Posterior vena cava (tissue), 2 donors: ENCODE results near the gene LYPD3. TPM values are rescaled to one million over a fixed set of nuclear protein-coding genes. Genes with fewer than 3 reads are reported as not detected.
A peak's percentile ranks its signal among the peaks of the same experiment; 100 is the strongest.

Experiments
- DNase-seq: peaks from one replicate; pipeline ENCODE4 v3.0.0-alpha.2; 2020; ENCODE audit warnings: low spot score
- intact Hi-C, 2 donors: fragments of 100-400 bp; cut with DNase I; formaldehyde crosslinking; loops; one replicate each; pipeline versions ENCODE4 v1.14.1 to v1.14.2; 2022 to 2023
- total RNA-seq, 2 donors: library from RNA; stranded (reverse); fragmentation: NEBNext Ultra II Directional; extraction: Animal tissue kit (Norgen Biotek cat#: 25700); gene quantifications; one replicate each; pipeline ENCODE4 v1.2.1, GENCODE V29; 2021
- donor health status: DM: yes; HTN: yes; CAD: no.
- donor health status: DM: yes; HTN: yes; CAD: no.

Gene LYPD3
- total RNA-seq, 2 donors from 2014 or later, result 0.52 to 0.60 TPM

- DNase-seq, result no peak
- intact Hi-C loops, result no loop called here
These were observed 1.9 kb upstream of the LYPD3 start for GRCh38 chr19:43467276-43467675.

- intact Hi-C loops, result no loop called here
- no peak for DNase-seq
These were observed 1.4 kb upstream of the LYPD3 start for GRCh38 chr19:43466793-43467192.

GRCh38 chr19:43464134-43464775 lies 1.2 kb downstream of the LYPD3 start:
- intact Hi-C loops, result no loop called here
- DNase-seq, result peak; percentile 91

- intact Hi-C loops, result no loop called here
- DNase-seq, result peak; percentile 99
These were observed 1.9 kb downstream of the LYPD3 start for GRCh38 chr19:43463381-43464133.

- intact Hi-C loops, result no loop called here
- no peak for DNase-seq
These were observed 2.5 kb downstream of the LYPD3 start for GRCh38 chr19:43462785-43463380.

- intact Hi-C loops, result no loop called here
- no peak for DNase-seq
These were observed 3.0 kb downstream of the LYPD3 start for GRCh38 chr19:43462383-43462782.

- DNase-seq, result no peak
- intact Hi-C loops, result no loop called here
These were observed 4.1 kb downstream of the LYPD3 start for GRCh38 chr19:43461303-43461702.

- intact Hi-C loops, result no loop called here
These were observed 4.9 kb downstream of the LYPD3 start for GRCh38 chr19:43460362-43461016.

GRCh38 chr19:43457809-43458208 lies 7.6 kb downstream of the LYPD3 start:
- intact Hi-C loops, result loop anchor here in 1 of 2 donors (10.0 kb wide), 1 partner anchor 47 kb away; the partner anchor contains the start of gene PHLDB3
- no peak for DNase-seq

More at GRCh38 chr19:43460362-43461016, 4.9 kb downstream of the LYPD3 start:
- no peak for DNase-seq

- no peak for DNase-seq
- intact Hi-C loops, result loop anchor here in 1 of 2 donors (10.0 kb wide), 1 partner anchor 49 kb away; the partner anchor contains the start of gene PHLDB3
These were observed 9.9 kb downstream of the LYPD3 start for GRCh38 chr19:43455321-43456113.

- DNase-seq, result no peak
- intact Hi-C loops, result loop anchor here in 1 of 2 donors (10.0 kb wide), 1 partner anchor 51 kb away; the partner anchor contains the start of gene PHLDB3
These were observed 11.4 kb downstream of the LYPD3 start for GRCh38 chr19:43454031-43454430.

- DNase-seq, result no peak
- intact Hi-C loops, result loop anchor here in 1 of 2 donors (10.0 kb wide), 1 partner anchor 52 kb away; the partner anchor contains the start of gene PHLDB3
These were observed 12.8 kb downstream of the LYPD3 start for GRCh38 chr19:43452582-43452981.

- intact Hi-C loops, result loop anchor here in 1 of 2 donors (10.0 kb wide), 1 partner anchor 54 kb away; the partner anchor contains the start of gene PHLDB3
- DNase-seq, result no peak
These were observed 14.8 kb downstream of the LYPD3 start for GRCh38 chr19:43450545-43450997.

GRCh38 chr19:43447655-43448054 lies 17.8 kb downstream of the LYPD3 start:
- intact Hi-C loops, result loop anchor here (2.0 to 5.0 kb wide), 2 partner anchors 69 to 75 kb away; no protein-coding TSS in a partner anchor
- DNase-seq, result no peak

GRCh38 chr19:43446746-43447489 lies 18.5 kb downstream of the LYPD3 start:
- intact Hi-C loops, result loop anchor here in 1 of 2 donors (5.0 kb wide), 1 partner anchor 75 kb away; no protein-coding TSS in a partner anchor
- peak; percentile 94 for DNase-seq

GRCh38 chr19:43445426-43445825 lies 20.0 kb downstream of the LYPD3 start:
- intact Hi-C loops, result loop anchor here in 1 of 2 donors (5.0 kb wide), 1 partner anchor 77 kb away; no protein-coding TSS in a partner anchor

GRCh38 chr19:43444531-43445287 lies 20.7 kb downstream of the LYPD3 start:
- intact Hi-C loops, result loop anchor here in 1 of 2 donors (5.0 kb wide), 1 partner anchor 78 kb away; no protein-coding TSS in a partner anchor
- DNase-seq, result no peak

More at GRCh38 chr19:43445426-43445825, 20.0 kb downstream of the LYPD3 start:
- DNase-seq, result no peak
